ENCODE measurements around the gene PRR5L.

The PRR5L gene

GRCh38 chr11:36360826-36361415, 64.8 kb downstream of the PRR5L start:
- no peak for DNase-seq

GRCh38 chr11:36361472-36361871, 65.4 kb downstream of the PRR5L start:
- DNase-seq, result no peak

DNA sequence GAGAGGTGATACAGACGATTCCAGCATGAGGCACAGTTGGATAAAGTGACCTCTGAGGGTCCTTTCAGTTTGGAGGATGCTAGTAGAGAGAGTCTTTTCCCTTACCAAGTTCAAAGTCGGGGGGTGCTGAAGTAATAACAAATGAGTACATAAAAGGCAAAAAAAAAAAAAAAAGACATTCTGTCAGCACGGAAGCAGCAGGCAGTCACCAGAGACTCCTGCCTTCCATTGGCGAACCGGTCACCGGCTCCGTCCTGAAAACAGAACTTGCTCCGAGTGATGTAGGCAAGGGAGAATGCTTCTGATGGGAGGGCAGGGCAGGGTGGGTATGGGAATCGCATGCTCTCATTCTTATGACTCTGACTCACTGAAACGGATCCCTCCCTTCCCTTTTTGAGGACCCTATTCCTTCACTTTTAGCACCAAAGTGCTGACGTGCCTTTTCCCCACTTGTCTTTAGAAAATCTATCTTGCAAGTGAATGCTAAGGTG, 65.9 kb downstream of the PRR5L start:
- no peak for DNase-seq

GRCh38 chr11:36362902-36363301, 66.8 kb downstream of the PRR5L start:
- no peak for DNase-seq

DNA sequence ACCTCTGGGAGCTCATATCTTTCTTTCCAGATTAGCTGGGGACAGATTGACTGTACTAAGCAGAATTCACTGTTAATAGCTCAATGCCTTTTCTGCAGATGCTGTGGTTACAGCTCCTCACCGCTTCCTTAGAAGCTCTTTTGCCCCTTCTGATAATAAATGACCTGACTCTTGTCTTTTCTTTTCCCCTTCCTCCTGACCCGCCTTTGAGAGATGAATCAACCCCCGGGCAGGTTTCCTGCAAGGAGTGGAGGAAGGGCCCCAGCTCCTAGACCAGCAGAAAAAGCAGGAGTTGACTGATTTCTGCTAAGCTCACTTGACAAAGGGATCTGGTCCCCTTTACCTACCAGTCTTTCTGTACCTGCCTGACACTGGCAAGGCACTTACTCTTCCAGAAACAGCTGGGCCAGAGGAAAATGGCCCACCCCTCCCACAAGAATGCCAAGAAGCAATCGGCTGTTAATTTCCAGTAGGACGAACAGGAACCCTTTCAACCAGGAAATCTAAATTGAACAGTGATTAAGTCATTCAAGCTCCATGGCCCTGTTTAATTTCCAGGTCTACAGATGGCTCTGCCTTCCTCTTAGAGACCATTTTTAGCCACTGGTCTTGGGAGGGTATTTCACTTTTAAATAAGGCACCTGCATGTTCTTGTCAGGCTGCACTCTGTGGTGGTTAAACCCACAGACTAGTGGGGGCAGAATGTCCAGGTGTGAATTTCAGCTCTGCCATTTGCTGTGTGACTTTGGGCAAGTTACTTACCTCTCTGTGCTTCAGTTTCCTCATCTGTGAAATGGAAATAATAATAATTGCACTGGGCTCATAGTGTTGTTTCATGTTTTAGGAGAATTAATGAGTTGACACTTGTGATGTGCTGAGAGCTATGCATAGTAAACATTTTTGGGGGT, 67.5 kb downstream of the PRR5L start:
- no peak for DNase-seq

DNA sequence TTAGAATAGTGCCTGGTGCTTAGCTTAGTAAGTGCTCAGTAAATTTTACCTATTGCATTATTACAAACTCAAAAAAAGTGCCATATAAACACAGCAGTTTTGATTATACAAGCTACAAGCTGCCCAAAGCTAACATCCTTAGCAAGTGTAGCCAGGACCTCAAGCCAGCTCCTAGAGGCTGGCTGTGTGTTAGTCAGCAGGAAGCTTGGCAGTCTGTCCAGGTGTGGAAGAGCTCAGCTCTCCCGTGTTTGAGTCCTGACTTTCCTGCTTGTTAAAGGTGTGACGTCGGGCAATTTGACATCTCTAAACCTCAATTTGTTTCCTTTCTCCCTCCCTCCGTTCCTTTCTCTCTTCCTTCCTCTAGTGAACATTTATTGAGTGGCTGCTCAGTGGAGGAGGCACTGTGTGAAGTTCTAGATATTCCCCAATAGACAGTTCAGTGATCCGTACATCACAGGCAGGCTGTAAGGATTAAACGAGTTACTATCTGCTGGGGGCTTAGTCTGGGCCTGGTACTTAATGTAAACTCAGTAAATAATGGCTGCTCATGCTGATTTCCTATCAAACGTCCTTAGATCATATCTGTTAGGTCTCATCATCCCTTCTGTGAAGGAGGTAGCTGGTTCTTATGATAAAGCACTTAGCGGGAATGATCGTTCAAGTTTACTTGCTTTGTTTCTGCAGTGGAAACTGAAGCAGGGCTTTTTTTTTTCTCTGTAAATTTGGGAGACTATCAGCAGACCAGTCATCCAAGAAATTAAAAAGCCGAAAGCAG, 68.7 kb downstream of the PRR5L start:
- DNase-seq, result no peak

DNA sequence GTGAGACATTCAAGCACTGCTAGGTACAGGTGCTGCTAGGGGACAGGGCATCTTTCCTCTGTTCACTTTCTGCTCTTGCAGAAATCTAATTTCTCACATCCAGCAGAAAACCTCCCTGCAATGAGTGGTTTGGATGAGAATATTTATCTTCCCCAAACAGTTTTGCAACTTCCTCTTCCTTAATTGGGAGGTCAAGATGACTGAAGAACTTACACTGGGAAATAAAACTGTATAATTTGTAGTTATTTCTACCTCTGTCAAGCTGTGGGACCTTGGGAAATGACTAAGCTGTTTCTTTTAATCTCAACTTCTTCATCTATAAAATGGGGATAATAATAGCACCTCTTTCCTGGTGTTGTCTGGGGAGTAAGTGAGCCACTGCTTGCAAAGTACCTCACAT, 69.8 kb downstream of the PRR5L start:
- DNase-seq, result no peak

GRCh38 chr11:36367806-36368680, 72.0 kb downstream of the PRR5L start:
- DNase-seq, result no peak

- no peak for DNase-seq
Measured at GRCh38 chr11:36371181-36371580, 75.1 kb downstream of the PRR5L start.

DNA sequence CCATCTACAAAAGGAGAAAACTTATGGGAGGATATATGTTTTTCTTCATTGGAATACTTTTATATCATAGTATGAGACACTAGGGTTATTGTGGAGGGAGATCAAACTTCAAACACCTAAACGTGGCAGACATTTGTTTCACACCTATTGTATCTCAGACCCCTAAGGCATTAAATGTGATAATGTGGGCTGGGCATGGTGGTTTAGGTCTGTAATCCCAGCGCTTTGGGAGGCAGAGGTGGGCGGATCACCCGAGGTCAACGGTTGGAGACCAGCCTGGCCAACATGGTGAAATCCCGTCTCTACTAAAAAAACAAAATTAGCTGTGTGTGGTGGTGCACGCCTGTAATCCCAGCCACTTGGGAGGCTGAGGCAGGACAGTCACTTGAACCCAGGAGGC, 75.5 kb downstream of the PRR5L start:
- no peak for DNase-seq

- no peak for DNase-seq
Measured at GRCh38 chr11:36372101-36372771, 76.1 kb downstream of the PRR5L start.

DNA sequence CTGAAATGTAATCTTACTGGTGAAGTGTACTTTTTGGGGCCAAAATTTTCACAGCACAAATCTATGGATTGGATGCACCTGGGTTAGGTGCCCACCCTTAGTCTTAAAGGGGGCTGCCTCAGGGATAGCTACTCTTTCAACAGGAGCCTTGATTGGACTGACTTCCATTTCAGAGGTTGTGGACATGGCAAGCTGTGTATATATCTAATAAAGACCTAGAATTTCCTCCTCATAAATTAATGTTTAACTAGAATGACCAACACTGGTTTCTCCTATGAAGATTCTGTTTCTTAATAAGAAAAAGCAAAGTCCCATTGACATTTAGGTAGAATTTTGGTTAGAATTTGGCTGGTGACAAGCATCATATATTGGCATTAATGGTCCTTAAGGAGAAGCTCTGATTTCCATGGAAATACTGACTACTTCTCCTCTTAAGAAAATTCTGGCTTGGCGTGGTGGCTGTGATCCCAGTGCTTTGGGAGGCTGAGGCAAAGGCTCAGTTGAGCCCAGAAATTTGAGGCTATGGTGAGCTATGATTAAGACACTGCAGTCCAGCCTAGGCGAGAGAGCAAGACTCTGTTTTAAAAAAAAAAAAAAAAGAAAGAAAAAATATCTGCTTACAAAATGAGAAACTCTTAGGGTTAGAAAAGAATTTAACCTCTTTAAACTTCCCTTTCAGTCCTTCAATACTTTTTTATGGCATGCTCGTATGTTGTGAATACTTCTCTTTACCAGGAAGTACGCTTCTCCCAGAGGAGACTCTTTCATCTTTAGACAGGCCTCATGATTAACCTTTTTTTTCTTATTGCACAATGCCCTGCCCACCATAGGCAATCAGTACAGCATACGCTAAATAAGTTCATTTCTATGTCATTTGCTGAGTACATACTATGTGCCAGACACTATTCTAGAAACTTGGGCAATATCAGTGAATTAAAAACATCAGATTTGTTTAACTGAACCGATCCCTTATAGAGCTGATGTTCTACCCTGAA, 77.2 kb downstream of the PRR5L start:
- no peak for DNase-seq

DNA sequence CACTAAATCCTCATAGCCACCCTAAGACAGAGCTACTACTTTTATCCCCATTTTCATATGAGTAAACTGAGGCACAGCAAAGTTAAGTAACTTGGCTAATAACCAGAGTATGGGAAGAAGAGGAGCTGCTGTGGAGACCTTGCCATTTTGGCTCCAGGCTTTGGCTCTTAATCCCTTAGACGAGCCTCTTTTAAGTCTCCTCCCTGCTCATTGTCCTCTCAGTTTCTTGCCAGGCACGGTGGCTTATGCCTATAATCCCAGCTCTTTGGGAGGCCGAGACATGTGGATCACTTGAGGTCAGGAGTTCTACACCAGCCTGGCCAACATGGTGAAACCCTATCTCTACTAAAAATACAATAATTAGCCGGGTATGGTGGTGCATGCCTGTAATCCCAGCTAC, 78.6 kb downstream of the PRR5L start:
- DNase-seq, result no peak

DNA sequence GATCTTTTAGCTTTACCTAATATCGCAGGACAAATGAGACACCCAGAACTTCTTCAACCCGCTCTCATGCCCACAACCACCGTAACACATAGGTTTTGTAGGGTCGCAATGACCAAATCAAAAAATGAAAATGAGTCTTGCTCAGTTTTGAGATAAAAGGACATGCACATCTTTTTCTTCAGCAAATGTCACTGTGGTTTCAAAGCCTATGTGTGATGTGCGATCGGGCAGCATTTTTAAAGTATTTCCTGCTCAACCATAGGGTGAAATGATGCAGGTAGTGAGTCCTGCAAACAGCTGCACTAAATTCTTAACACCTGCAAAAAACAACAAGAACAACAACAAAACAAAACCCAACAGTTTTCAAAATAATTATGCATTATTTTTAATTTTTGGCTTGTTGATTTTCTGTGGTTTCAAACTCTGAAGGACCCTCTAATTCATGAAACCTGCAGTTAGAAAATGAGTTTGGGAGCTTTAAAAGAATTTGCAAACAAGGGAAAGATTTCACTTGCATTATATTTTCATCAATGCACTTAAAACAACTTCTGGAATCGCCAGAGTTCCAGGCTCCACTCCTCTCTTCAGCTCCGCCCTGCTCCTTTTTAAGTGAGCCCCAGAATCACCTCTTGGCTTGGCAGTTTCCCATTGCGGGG, 79.4 kb downstream of the PRR5L start:
- no peak for DNase-seq

GRCh38 chr11:36376009-36376887, 80.2 kb downstream of the PRR5L start:
- no peak for DNase-seq

- DNase-seq, result peak; percentile 56
Measured at GRCh38 chr11:36376888-36377758, 81.0 kb downstream of the PRR5L start.

GRCh38 chr11:36377759-36378564, 81.9 kb downstream of the PRR5L start:
- no peak for DNase-seq
